IMR-90 (cell line): ENCODE results near the gene ABCF3.

Source experiments
- CHD1 ChIP-seq: IDR thresholded peaks from 2 replicates; pipeline ENCODE4 v1.6.1; 2012; ENCODE audit warnings: low read depth, low read length, improper control_type of control experiment
- CTCF ChIP-seq: conservative IDR thresholded peaks from 2 replicates; pipeline ENCODE4 v1.5.1; 2012; ENCODE audit warnings: mild to moderate bottlenecking, low read depth, low read length, improper control_type of control experiment
- FOS ChIP-seq: fragments of 150-350 bp; IDR thresholded peaks from 2 replicates; pipeline ENCODE4 v1.6.1; 2016; ENCODE audit warnings: low read depth, low read length
- MAZ ChIP-seq: IDR thresholded peaks from 2 replicates; pipeline ENCODE4 v1.6.1; 2012; ENCODE audit warnings: low read depth, mild to moderate bottlenecking, low read length, improper control_type of control experiment, moderate library complexity, borderline replicate concordance
- POLR2A ChIP-seq: IDR thresholded peaks from 2 replicates; pipeline ENCODE4 v1.6.1; 2012; ENCODE audit warnings: mild to moderate bottlenecking, low read depth, low read length
- RAD21 ChIP-seq: IDR thresholded peaks from 2 replicates; pipeline ENCODE4 v1.6.1; 2012; ENCODE audit warnings: low read length, improper control_type of control experiment
- RCOR1 ChIP-seq: IDR thresholded peaks from 2 replicates; pipeline ENCODE4 v1.6.1; 2012; ENCODE audit warnings: mild to moderate bottlenecking, low read length, improper control_type of control experiment; ENCODE audit not compliant: insufficient replicate concordance
- RFX5 ChIP-seq: IDR thresholded peaks from 2 replicates; pipeline ENCODE4 v1.8.0; 2012; ENCODE audit warnings: low read depth, mild to moderate bottlenecking, low read length, moderate library complexity
- SMC3 ChIP-seq: fragments of 150-350 bp; IDR thresholded peaks from 2 replicates; pipeline ENCODE4 v1.6.1; 2016; ENCODE audit warnings: low read depth, mild to moderate bottlenecking, antibody characterized with exemption, low read length, moderate library complexity
- USF2 ChIP-seq: fragments of 150-350 bp; IDR thresholded peaks from 2 replicates; pipeline ENCODE4 v1.6.1; 2017; ENCODE audit warnings: mild to moderate bottlenecking, antibody characterized with exemption, low read length, low read depth

GRCh38 chr3:184231671-184232070 is 45.7 kb downstream of the ABCF3 start:
- TF ChIP-seq CTCF, result no peak
- TF ChIP-seq USF2, result no peak
- no peak for TF ChIP-seq POLR2A
- no peak for TF ChIP-seq SMC3
- TF ChIP-seq CHD1, result no peak
- no peak for TF ChIP-seq FOS
- TF ChIP-seq RCOR1, result no peak
- TF ChIP-seq RAD21, result no peak
- no peak for TF ChIP-seq MAZ
- TF ChIP-seq RFX5, result no peak
